HEK293 (cell line): Measurements from ENCODE around the gene TGDS.
A peak's percentile ranks its signal among the peaks of the same experiment; 100 is the strongest.

ENCODE experiments used
- CTCF ChIA-PET: fragments of 350-600 bp; formaldehyde crosslinking; extraction: SDS; loops from one replicate; lab custom pipeline; 2021; ENCODE audit warnings: antibody characterized with exemption; lab: Yijun Ruan, JAX
- POLR2A ChIA-PET: fragments of 300-600 bp; formaldehyde crosslinking; extraction: SDS; loops from one replicate; lab custom pipeline; 2020; ENCODE audit warnings: antibody characterized with exemption, inconsistent platforms; lab: Yijun Ruan, JAX
- H3K27ac ChIP-seq: fragments of 200-500 bp; sonication (Bioruptor generic); 2 replicates; pipeline ENCODE4 v1.5.1; 2014; ENCODE audit warnings: low read depth, low read length, control low read depth, inconsistent platforms; ENCODE audit errors: extremely low read depth
- H3K36me3 ChIP-seq, 2 experiments: fragments of 200-500 bp in 1 of 2; sonication (Bioruptor generic) in 1 of 2; 1 replicate in 1 of 2; 2 replicates in 1 of 2; pipeline ENCODE4 v1.5.1; 2014 to 2017; ENCODE audit warnings: inconsistent platforms in 2 of 2, low read length in 2 of 2; ENCODE audit not compliant: control insufficient read depth in 2 of 2, insufficient read depth in 1 of 2
- H3K4me1 ChIP-seq: fragments of 200-500 bp; sonication (Bioruptor generic); 2 replicates; pipeline ENCODE4 v1.5.1; 2014; ENCODE audit warnings: mild to moderate bottlenecking, low read length, inconsistent platforms; ENCODE audit not compliant: control insufficient read depth, insufficient read depth
- H3K4me3 ChIP-seq: 2 replicates; pipeline ENCODE4 v1.5.1; 2011; ENCODE audit warnings: low read depth, mild to moderate bottlenecking, control low read depth, low read length, moderate library complexity
- H3K9me3 ChIP-seq: fragments of 200-500 bp; sonication (Bioruptor generic); 2 replicates; pipeline ENCODE4 v1.5.1; 2014; ENCODE audit warnings: low read depth, low read length, inconsistent platforms; ENCODE audit not compliant: control insufficient read depth, insufficient read depth
- ELK4 ChIP-seq: IDR thresholded peaks from 2 replicates; pipeline ENCODE4 v1.6.1; 2011; ENCODE audit warnings: mild to moderate bottlenecking, low read depth, low read length, borderline replicate concordance
- MYNN ChIP-seq: fragments of 450-650 bp; formaldehyde crosslinking; IDR thresholded peaks from 2 replicates; pipeline ENCODE4 v1.5.1; 2016; ENCODE audit warnings: missing biosample characterization, missing genetic modification characterization, borderline replicate concordance
- OSR2 ChIP-seq: fragments of 450-650 bp; formaldehyde crosslinking; IDR thresholded peaks from 2 replicates; pipeline ENCODE4 v1.5.1; 2016; ENCODE audit warnings: missing biosample characterization, missing genetic modification characterization
- PRDM1 ChIP-seq: fragments of 450-650 bp; formaldehyde crosslinking; IDR thresholded peaks from 2 replicates; pipeline ENCODE4; 2016; ENCODE audit warnings: missing biosample characterization, missing genetic modification characterization
- PRDM2 ChIP-seq: fragments of 450-650 bp; formaldehyde crosslinking; IDR thresholded peaks from 2 replicates; pipeline ENCODE4 v1.5.1; 2016; ENCODE audit warnings: missing biosample characterization, missing genetic modification characterization, borderline replicate concordance
- SETDB1 ChIP-seq: IDR thresholded peaks from one replicate; pipeline ENCODE4 v1.6.1; 2017; ENCODE audit warnings: mild to moderate bottlenecking, low read length, moderate library complexity, mixed read lengths; ENCODE audit not compliant: insufficient read length
- ZBTB48 ChIP-seq: fragments of 450-650 bp; formaldehyde crosslinking; IDR thresholded peaks from 2 replicates; pipeline ENCODE4 v1.5.1; 2016; ENCODE audit warnings: missing biosample characterization, missing genetic modification characterization
- ZBTB7A ChIP-seq: fragments of 450-650 bp; formaldehyde crosslinking; IDR thresholded peaks from 2 replicates; pipeline ENCODE4 v1.5.1; 2016; ENCODE audit warnings: low read depth, missing biosample characterization, missing genetic modification characterization
- ZBTB8A ChIP-seq: fragments of 450-650 bp; formaldehyde crosslinking; IDR thresholded peaks from 2 replicates; pipeline ENCODE4 v1.5.1; 2016; ENCODE audit warnings: missing biosample characterization, missing genetic modification characterization
- ZNF157 ChIP-seq: fragments of 450-650 bp; formaldehyde crosslinking; IDR thresholded peaks from 2 replicates; pipeline ENCODE4 v1.5.1; 2016; ENCODE audit warnings: missing biosample characterization, missing genetic modification characterization
- ZNF19 ChIP-seq: fragments of 450-650 bp; formaldehyde crosslinking; IDR thresholded peaks from 2 replicates; pipeline ENCODE4; 2016; ENCODE audit warnings: missing biosample characterization, missing genetic modification characterization, low read depth
- ZNF23 ChIP-seq: fragments of 450-650 bp; formaldehyde crosslinking; IDR thresholded peaks from 2 replicates; pipeline ENCODE4 v1.5.1; 2016; ENCODE audit warnings: missing biosample characterization, missing genetic modification characterization, borderline replicate concordance
- ZNF341 ChIP-seq: fragments of 450-650 bp; formaldehyde crosslinking; IDR thresholded peaks from 2 replicates; pipeline ENCODE4; 2016; ENCODE audit warnings: low read depth, missing biosample characterization, missing genetic modification characterization
- ZNF354C ChIP-seq: fragments of 450-650 bp; formaldehyde crosslinking; IDR thresholded peaks from 2 replicates; pipeline ENCODE4 v1.5.1; 2016; ENCODE audit warnings: missing biosample characterization, missing genetic modification characterization, low read depth, borderline replicate concordance
- ZNF426 ChIP-seq: fragments of 450-650 bp; formaldehyde crosslinking; IDR thresholded peaks from 2 replicates; pipeline ENCODE4 v1.5.1; 2017; ENCODE audit warnings: missing biosample characterization, missing genetic modification characterization, mild to moderate bottlenecking, inconsistent platforms, moderate library complexity
- ZNF48 ChIP-seq: fragments of 450-650 bp; formaldehyde crosslinking; IDR thresholded peaks from 2 replicates; pipeline ENCODE4 v1.5.1; 2016; ENCODE audit warnings: missing biosample characterization, missing genetic modification characterization
- ZNF585B ChIP-seq: fragments of 450-650 bp; formaldehyde crosslinking; IDR thresholded peaks from 2 replicates; pipeline ENCODE4 v1.5.1; 2016; ENCODE audit warnings: missing biosample characterization, missing genetic modification characterization
- ZNF596 ChIP-seq: fragments of 450-650 bp; IDR thresholded peaks from 2 replicates; pipeline ENCODE4 v1.5.0; 2018; ENCODE audit warnings: missing biosample characterization, mild to moderate bottlenecking, missing genetic modification characterization, moderate library complexity
- ZNF610 ChIP-seq: fragments of 450-650 bp; formaldehyde crosslinking; IDR thresholded peaks from 2 replicates; pipeline ENCODE4 v1.5.1; 2016; ENCODE audit warnings: missing biosample characterization, missing genetic modification characterization, borderline replicate concordance
- ZNF792 ChIP-seq: fragments of 450-650 bp; formaldehyde crosslinking; IDR thresholded peaks from 2 replicates; pipeline ENCODE4 v1.5.1; 2016; ENCODE audit warnings: missing biosample characterization, missing genetic modification characterization
- ZNF843 ChIP-seq: fragments of 450-650 bp; formaldehyde crosslinking; IDR thresholded peaks from 2 replicates; pipeline ENCODE4 v1.5.1; 2016; ENCODE audit warnings: missing biosample characterization, missing genetic modification characterization
- TF ChIP-seq, protein P1 (sequence below): fragments of 450-650 bp; formaldehyde crosslinking; IDR thresholded peaks from 2 replicates; pipeline ENCODE4 v1.5.1; 2016; ENCODE audit warnings: missing biosample characterization, missing genetic modification characterization
- TF ChIP-seq, protein P2 (sequence below): fragments of 450-650 bp; formaldehyde crosslinking; IDR thresholded peaks from 2 replicates; pipeline ENCODE4 v1.5.0; 2017; ENCODE audit warnings: missing biosample characterization, missing genetic modification characterization, borderline replicate concordance
- TF ChIP-seq, protein P3 (sequence below): fragments of 450-650 bp; formaldehyde crosslinking; IDR thresholded peaks from 2 replicates; pipeline ENCODE4; 2016; ENCODE audit warnings: missing biosample characterization, missing genetic modification characterization

Gene TGDS

DNA sequence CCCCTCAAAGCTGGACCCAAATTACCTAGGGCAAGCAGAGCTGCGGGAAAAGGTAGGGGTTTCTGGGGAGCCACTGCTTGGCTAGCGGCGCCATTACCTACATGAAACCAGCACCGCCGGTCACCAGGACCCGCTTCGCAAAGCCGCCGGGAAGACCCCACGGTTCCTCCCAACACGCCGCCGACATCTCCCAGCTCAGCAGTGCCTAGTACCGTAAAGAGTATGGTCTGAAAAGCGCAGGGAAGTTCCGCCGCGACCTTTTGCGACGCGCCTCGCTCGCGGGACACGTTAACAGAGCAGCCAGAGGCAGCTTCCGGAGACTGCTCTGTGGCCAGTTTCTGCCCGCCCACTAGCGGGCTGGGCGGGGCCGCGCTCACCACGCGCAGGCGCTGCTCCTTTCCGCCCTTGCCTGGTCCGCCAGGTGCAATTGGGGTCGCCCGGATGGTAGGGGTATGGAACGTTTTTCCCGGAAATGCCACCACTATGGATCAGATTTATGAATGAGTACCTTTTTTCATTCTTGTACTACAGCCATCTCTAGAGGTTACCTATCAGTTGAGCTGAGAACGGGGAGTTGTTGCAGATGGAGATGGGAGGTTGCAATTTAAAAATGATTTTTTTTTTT is at the start of gene TGDS:
Gene TGDS (minus strand): TSS at position 203 of the 625 bp plus-strand sequence. CDS start 16 bp downstream, at position 187.
- CTCF ChIA-PET, result interaction anchor here (0.6 to 0.7 kb wide), 2 partner anchors 129 to 1582 kb away, joined by 3 to 4 read pairs; no protein-coding TSS in a partner anchor
- no peaks in the 10 kb centered on the region for H3K9me3 ChIP-seq
- POLR2A ChIA-PET, result interaction anchor here (0.7 to 2.0 kb wide), 10 partner anchors 8 to 61 kb away, joined by 3 to 28 read pairs (median 3); no protein-coding TSS in a partner anchor
- peaks cover 0 to 22% of the 10 kb centered on the region in 2 experiments; a peak in 2 of 3 replicates for H3K36me3 ChIP-seq
- peak within 1 kb of the TSS; percentile 85 for H3K4me3 ChIP-seq
- H3K27ac ChIP-seq, result peak within 1 kb of the TSS; percentile 32; the same call in 1 of the 2 replicates
- no peaks in the 10 kb centered on the region for H3K4me1 ChIP-seq
- TF ChIP-seq ZNF610 (tag by site-specific recombination) (no peak; the same call in 1 of the 2 replicates), OSR2 (tag by site-specific recombination) (no peak), ZNF157 (tag by site-specific recombination) (no peak), ZNF596 (tag by site-specific recombination) (no peak), ELK4 (no peak), ZNF354C (tag by site-specific recombination) (no peak), ZNF792 (no peak), PRDM2 (tag by site-specific recombination) (no peak), MYNN (tag by site-specific recombination) (no peak), ZNF19 (no peak), ZNF48 (tag by site-specific recombination) (no peak), ZBTB8A (tag by site-specific recombination) (peak; percentile 68), ZNF341 (tag by site-specific recombination) (peak; percentile 69), ZNF426 (tag by site-specific recombination) (no peak), ZNF585B (tag by site-specific recombination) (no peak), PRDM1 (tag by site-specific recombination) (no peak), ZNF843 (tag by site-specific recombination) (no peak), SETDB1 (no peak), ZNF23 (no peak), ZBTB7A (tag by site-specific recombination) (no peak), ZBTB48 (tag by site-specific recombination) (no peak)
- TF ChIP-seq, protein P1, sequence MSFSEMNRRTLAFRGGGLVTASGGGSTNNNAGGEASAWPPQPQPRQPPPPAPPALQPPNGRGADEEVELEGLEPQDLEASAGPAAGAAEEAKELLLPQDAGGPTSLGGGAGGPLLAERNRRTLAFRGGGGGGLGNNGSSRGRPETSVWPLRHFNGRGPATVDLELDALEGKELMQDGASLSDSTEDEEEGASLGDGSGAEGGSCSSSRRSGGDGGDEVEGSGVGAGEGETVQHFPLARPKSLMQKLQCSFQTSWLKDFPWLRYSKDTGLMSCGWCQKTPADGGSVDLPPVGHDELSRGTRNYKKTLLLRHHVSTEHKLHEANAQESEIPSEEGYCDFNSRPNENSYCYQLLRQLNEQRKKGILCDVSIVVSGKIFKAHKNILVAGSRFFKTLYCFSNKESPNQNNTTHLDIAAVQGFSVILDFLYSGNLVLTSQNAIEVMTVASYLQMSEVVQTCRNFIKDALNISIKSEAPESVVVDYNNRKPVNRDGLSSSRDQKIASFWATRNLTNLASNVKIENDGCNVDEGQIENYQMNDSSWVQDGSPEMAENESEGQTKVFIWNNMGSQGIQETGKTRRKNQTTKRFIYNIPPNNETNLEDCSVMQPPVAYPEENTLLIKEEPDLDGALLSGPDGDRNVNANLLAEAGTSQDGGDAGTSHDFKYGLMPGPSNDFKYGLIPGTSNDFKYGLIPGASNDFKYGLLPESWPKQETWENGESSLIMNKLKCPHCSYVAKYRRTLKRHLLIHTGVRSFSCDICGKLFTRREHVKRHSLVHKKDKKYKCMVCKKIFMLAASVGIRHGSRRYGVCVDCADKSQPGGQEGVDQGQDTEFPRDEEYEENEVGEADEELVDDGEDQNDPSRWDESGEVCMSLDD (tag by site-specific recombination), result no peak
- TF ChIP-seq, protein P2, sequence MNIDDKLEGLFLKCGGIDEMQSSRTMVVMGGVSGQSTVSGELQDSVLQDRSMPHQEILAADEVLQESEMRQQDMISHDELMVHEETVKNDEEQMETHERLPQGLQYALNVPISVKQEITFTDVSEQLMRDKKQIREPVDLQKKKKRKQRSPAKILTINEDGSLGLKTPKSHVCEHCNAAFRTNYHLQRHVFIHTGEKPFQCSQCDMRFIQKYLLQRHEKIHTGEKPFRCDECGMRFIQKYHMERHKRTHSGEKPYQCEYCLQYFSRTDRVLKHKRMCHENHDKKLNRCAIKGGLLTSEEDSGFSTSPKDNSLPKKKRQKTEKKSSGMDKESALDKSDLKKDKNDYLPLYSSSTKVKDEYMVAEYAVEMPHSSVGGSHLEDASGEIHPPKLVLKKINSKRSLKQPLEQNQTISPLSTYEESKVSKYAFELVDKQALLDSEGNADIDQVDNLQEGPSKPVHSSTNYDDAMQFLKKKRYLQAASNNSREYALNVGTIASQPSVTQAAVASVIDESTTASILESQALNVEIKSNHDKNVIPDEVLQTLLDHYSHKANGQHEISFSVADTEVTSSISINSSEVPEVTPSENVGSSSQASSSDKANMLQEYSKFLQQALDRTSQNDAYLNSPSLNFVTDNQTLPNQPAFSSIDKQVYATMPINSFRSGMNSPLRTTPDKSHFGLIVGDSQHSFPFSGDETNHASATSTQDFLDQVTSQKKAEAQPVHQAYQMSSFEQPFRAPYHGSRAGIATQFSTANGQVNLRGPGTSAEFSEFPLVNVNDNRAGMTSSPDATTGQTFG (tag by site-specific recombination), result no peak
- TF ChIP-seq, protein P3, sequence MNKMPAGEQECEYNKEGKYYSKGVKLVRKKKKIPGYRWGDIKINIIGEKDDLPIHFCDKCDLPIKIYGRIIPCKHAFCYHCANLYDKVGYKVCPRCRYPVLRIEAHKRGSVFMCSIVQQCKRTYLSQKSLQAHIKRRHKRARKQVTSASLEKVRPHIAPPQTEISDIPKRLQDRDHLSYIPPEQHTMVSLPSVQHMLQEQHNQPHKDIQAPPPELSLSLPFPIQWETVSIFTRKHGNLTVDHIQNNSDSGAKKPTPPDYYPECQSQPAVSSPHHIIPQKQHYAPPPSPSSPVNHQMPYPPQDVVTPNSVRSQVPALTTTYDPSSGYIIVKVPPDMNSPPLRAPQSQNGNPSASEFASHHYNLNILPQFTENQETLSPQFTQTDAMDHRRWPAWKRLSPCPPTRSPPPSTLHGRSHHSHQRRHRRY (tag by site-specific recombination), result no peak
